ENCODE data around the gene DOCK3.

- TF ChIP-seq CTCF (conservative IDR thresholded peaks at IDR 0.05 in 1 of 2, IDR thresholded peaks at IDR 0.05 in 1 of 2; ENCODE audit: extremely low read depth in 1 of 2, insufficient read depth in 1 of 2, low read depth in 1 of 2, low read length in 2 of 2) (no peak), EZH2 (IDR thresholded peaks at IDR 0.05; ENCODE audit: borderline replicate concordance, low read length) (no peak)
These were observed 700.4 kb downstream of the DOCK3 start for GRCh38 chr3:51375136-51375535.

All from mammary epithelial cell (primary cell).